ENCODE data around the gene FLAD1.
"Not testable (repeated sequence)": the region's sequence is repeated elsewhere in the genome, so short reads cannot be mapped to it uniquely, and the experiment has no call there.

The FLAD1 gene

DNA sequence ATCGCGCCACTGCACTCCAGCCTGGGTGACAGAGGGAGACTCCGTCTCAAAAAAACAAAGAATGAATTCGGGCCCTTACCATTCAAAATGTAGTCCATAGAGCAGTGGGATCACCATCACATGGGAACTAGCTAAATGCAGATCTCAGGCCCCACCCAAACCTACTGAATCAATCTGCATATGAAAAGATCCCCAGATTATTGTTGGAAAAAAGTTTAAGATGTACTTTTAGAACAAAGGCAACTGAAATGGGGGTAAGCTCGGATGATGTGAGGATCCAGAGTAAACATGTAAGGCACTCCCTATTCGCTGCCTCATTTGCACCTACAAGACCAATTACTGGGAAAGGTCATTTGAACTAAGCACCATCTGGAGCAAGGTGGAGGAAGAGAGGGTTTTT is 803 bp upstream of the FLAD1 start:
- no peak for DNase-seq (ENCODE audit: low read depth)
- peak overlapping the region; percentile 99 for H3K4me3 ChIP-seq (ENCODE audit: control insufficient read depth, low read depth, low read length)
- TF ChIP-seq CTCF (conservative IDR thresholded peaks at IDR 0.05; ENCODE audit: control insufficient read depth, insufficient read depth, low read depth, low read length), result no peak

DNA sequence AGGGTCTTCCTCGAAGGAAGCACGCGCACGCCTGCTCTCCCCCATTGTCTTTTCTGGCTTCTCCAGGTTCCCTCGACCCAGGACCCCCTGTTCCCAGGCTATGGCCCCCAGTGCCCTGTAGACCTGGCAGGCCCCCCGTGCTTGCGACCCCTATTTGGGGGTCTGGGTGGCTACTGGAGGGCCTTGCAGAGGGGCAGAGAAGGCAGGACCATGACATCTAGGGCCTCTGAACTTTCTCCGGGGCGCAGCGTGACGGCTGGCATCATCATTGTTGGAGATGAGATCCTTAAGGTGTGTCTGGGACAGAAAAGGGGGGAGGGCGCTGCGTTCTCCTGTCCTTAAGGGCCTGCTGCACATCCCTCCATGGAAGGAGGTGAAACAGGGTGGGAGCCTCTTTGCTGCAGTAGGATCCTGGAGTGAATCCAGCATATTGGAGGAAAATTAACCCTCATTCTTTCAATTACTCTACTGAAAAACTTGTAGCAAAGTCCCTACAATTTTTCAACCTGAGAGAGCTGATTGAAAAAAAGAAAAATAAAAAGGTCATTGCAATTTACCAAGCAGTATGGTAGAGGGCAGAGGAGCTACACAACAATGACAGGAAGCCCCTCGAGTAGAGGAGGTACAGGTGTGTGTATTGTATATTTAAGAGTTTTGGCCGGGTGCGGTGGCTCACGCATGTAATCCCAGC is 777 bp downstream of the FLAD1 start:
- TF ChIP-seq CTCF (conservative IDR thresholded peaks at IDR 0.05; ENCODE audit: control insufficient read depth, insufficient read depth, low read depth, low read length), result no peak
- no peak for DNase-seq (ENCODE audit: low read depth)
- H3K4me3 ChIP-seq (ENCODE audit: control insufficient read depth, low read depth, low read length), result peak overlapping the region; percentile 99

- not testable (repeated sequence) for H3K4me3 ChIP-seq (ENCODE audit: control insufficient read depth, low read depth, low read length)
These were observed 3.6 kb downstream of the FLAD1 start for GRCh38 chr1:154986736-154987135.

GRCh38 chr1:154987326-154987725 is 4.2 kb downstream of the FLAD1 start:
- no peak for TF ChIP-seq CTCF (conservative IDR thresholded peaks at IDR 0.05; ENCODE audit: control insufficient read depth, insufficient read depth, low read depth, low read length)
- DNase-seq (ENCODE audit: low read depth), result peak; percentile 73
- H3K4me3 ChIP-seq (ENCODE audit: control insufficient read depth, low read depth, low read length), result no peak overlapping the region

More at GRCh38 chr1:154986736-154987135, 3.6 kb downstream of the FLAD1 start:
- not testable (repeated sequence) for DNase-seq (ENCODE audit: low read depth)

DNA sequence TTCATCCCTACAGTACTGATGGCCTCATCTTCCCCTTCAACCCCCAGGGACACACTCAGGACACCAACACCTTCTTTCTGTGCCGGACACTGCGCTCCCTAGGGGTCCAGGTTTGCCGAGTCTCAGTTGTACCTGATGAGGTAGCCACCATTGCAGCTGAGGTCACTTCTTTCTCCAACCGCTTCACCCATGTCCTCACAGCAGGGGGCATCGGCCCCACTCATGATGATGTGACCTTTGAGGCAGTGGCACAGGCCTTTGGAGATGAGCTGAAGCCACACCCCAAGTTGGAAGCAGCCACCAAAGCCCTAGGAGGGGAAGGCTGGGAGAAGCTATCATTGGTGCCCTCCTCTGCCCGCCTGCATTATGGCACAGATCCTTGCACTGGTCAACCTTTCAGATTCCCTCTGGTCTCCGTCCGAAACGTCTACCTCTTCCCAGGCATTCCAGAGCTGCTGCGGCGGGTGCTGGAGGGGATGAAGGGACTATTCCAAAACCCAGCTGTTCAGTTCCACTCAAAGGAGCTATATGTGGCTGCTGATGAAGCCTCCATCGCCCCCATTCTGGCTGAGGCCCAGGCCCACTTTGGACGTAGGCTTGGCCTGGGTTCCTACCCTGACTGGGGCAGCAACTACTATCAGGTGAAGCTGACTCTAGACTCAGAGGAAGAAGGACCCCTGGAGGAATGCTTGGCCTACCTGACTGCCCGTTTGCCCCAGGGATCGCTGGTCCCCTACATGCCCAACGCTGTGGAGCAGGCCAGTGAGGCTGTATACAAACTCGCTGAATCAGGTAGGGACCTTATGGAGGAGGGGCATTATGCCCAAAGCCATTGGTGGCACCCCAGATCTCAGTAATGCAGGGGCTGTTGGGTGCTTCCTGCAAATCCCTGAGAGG is 5.2 kb downstream of the FLAD1 start:
- TF ChIP-seq CTCF (conservative IDR thresholded peaks at IDR 0.05; ENCODE audit: control insufficient read depth, insufficient read depth, low read depth, low read length), result no peak
- no peak for DNase-seq (ENCODE audit: low read depth)
- no peak overlapping the region for H3K4me3 ChIP-seq (ENCODE audit: control insufficient read depth, low read depth, low read length)

DNA sequence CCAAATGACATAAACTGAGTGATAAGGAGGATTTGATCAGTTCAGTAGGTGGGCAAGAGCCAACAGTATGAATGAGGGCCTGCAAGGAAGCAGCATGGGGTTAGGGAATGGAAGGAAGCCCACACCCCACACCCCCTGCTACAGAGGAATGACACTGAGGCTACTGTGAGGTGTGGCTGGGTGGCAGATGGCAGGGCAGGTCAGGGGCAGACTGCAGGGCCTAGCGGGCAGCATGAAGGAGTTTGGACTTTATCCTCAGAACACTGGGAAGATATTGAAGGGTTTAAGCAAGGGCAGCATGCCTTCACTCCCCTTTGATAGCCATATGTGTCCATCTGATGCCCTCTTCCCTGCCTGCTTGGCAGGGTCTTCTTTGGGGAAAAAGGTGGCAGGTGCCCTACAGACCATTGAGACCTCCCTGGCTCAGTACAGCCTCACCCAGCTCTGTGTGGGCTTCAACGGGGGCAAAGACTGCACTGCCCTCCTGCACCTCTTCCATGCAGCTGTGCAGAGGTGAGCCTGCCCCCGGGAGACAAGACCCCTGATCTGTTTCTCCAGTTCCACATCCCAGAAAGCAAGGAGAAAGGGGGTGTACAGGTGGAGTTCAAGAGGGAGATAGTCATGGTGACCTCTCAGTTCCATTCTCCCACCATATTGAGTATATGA is 6.2 kb downstream of the FLAD1 start:
- TF ChIP-seq CTCF (conservative IDR thresholded peaks at IDR 0.05; ENCODE audit: control insufficient read depth, insufficient read depth, low read depth, low read length), result no peak
- H3K4me3 ChIP-seq (ENCODE audit: control insufficient read depth, low read depth, low read length), result no peak overlapping the region
- DNase-seq (ENCODE audit: low read depth), result no peak

DNA sequence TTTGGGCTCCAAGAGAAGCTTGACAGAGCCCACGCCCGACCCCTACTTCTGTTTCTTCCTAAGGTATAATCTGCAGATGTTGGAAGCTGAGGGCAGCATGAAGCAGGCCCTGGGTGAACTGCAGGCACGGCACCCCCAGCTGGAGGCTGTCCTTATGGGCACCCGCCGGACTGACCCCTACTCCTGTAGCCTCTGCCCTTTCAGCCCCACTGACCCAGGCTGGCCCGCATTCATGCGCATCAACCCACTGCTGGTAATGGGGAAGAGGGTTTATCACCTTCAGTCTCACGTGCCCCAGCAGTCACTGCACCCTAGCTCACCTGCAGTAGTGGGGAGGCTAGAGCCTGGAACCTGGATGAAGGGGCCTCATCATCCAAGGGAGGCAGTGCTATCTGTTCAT is 7.1 kb downstream of the FLAD1 start:
- no peak overlapping the region for H3K4me3 ChIP-seq (ENCODE audit: control insufficient read depth, low read depth, low read length)
- DNase-seq (ENCODE audit: low read depth), result no peak
- no peak for TF ChIP-seq CTCF (conservative IDR thresholded peaks at IDR 0.05; ENCODE audit: control insufficient read depth, insufficient read depth, low read depth, low read length)
